GM18526 (cell line): Measurements from ENCODE around the gene CBX1.

ENCODE experiments used
- POLR2A ChIP-seq: IDR thresholded peaks from 3 replicates; pipeline ENCODE4 v1.6.1; 2011; ENCODE audit not compliant: insufficient read length; ENCODE audit errors: extremely low read depth

Gene CBX1

GRCh38 chr17:48048384-48049126, 52.7 kb downstream of the CBX1 start:
- TF ChIP-seq POLR2A, result peak; percentile 69

DNA sequence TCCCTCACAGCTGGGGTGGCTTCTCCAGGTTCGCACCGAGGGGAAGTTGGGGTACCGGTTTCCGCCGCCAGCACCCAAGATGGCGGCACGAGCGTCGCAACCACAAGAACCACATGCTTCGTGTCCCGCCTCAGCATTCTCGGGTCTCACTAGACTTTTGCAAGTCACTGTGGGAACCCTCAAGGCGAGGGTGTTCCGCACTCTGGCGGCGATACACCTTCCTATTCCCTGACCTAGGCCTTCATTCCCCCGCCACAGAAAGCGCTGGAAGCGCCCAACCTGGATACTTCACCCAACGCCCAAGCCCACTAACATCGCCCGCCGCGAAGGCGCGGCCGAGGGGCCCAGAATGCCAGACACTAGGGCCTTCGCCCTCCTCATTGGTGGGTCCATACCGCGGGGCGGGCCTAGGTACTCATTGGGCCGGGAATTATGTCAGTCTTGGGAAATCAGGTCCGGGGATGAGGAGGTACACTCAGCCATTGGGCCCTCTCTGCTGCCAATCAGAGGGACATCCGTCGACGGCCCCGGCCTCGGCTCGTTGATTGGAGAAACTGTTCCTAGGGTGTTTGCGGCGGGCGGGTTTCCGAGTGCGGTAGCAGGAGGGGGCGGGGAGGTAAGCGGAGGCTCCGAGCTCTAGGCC, 53.4 kb downstream of the CBX1 start, which contains the start of gene NFE2L1:
Gene NFE2L1, plus strand, starts transcription at position 619 of the 643 bp plus-strand sequence. CDS start 2,760 bp downstream, outside the sequence.
- TF ChIP-seq POLR2A, result peak; percentile 79

DNA sequence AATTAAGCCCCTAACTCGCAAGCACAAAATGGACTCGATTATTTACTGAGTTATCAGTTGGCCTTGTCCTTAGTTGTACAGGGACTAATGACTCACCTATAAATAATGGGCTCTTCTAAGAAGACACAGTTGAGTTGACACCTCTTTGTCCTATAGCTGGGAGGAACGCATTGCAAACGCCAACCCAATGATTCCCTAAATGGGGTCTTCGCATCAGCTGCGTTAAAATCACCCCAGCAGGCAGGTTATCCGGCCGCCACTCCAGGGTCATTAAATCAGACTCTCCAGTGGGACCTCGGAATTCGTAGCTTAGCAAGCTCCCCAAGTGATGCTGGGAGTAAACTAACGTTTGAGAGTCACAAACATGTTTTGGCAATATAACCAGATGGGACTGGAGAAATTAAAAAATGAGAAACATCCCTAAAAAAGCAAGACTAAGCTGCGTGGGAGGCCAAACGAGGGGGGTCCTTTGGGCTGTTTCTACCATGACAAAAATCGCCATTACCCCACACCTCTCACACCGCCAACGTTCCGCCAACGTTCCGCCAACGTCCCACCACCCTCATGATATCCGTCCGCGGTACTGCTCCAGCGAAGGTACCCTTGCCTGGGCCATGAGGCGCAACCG, 54.1 kb downstream of the CBX1 start:
- TF ChIP-seq POLR2A, result no peak

- no peak for TF ChIP-seq POLR2A
Measured at GRCh38 chr17:48046296-48046695, 55.0 kb downstream of the CBX1 start.

DNA sequence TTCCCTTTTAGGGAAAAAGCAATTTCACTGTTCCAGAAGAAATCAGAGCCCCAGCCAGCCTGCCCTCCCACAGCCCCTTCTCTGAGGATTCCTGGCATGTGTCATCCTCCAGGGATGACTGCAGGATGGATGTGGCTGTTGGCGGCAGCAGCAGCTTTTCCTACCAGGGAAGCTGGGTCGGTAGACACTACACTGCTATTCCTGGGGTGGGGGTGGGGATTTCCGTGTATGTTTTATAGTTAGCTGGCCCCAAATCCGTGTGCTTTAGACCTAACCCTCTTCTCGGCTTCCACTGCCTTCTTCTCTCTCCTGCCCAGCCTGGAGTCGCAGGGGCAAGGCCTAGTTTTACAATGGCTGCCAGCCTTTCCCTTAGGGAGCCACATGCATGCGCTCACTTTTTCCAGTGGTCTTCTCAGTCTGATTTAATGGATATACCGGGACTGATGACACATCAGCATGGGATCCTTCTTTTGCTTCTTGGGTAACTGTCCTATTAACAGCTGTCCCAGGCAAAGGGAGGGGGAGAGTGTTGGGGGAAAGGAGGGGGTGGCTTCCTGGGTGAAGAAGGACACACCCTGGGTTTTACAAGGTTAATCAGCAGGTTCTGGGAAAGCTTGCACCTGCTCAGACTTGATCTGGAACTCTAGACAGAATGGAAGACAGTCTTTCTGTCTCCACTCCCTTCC, 55.8 kb downstream of the CBX1 start:
- TF ChIP-seq POLR2A, result no peak

DNA sequence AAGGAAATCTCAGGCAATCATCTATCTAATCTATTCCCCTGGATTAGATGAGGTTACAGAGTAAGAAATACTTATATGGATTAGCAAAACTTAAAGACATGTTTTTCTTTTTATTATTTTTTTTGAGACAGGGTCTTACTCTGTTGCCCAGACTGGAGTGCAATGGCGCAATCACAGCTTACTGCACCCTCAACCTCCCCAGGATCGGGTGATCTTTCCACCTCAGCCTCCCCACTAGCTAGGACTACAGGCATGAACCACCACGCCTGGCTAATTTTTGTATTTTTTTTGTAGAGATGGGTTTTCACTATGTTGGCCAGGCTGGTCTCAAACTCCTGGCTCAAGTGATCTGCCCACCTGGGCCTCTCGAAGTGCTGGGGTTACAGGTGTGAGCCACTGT, 56.4 kb downstream of the CBX1 start:
- no peak for TF ChIP-seq POLR2A

GRCh38 chr17:48043176-48043575, 58.1 kb downstream of the CBX1 start:
- TF ChIP-seq POLR2A, result no peak

- TF ChIP-seq POLR2A, result no peak
Measured at GRCh38 chr17:48038687-48039086, 62.6 kb downstream of the CBX1 start.

- no peak for TF ChIP-seq POLR2A
Measured at GRCh38 chr17:48037838-48038323, 63.4 kb downstream of the CBX1 start.

DNA sequence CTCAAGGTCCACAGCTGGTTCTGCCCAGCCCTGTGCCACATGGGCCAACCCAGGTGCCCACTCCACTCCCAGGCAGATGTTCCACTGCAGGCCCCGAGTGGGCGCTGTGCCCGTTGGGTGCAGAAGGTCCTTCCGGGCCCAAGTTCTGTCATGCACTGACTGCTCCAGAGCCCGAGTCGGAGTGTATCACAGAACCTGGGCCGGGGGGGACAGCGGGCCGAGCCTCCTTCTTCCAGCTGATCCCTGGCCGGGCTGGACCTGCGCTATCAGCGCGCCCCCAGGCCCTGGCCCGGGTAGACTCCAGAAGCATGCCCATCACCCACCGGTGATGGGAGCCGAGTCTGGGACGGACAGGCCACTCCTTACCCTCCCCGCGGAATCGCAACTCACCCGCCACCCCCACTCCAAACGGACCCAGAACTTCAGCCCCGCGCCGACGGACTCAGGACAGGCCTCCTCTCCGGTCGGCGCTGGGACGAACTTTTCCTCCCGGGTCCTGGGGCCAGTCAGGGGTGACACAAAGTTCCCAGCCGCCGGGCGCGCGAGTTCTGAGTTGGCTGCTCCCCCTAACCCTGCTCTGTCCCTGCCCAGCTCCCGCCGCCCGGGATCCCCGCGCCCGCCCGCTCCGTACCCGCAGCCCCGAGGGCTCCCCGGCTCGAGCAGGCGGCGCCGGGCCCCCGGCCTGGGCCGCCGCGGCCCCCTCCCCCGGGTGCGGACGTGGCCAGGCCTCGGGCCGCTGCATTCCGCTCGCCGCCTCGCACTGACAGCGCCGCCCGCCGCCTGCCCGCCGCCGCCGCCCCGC, 64.0 kb downstream of the CBX1 start, which contains the start of gene COPZ2:
Gene COPZ2, minus strand, starts transcription at position 762 of the 802 bp plus-strand sequence. Its CDS starts 20 bp downstream, at position 742.
- TF ChIP-seq POLR2A, result no peak

DNA sequence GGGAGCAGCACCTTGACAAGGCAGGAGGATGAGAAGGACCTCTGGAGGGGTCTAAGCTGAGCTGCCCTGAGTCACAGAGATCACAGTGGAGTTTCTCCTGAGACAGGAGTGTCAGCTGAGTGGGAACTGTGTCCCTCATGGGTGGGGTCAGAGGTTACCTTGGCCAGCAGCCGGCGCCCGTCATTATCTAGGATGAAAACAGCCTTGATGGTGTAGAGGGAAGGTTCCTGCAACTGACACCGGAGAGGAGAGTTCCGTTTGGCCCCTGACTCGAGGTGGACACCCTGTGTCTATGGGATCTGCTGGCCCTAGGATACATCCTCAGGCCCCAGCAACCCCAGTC, 64.6 kb downstream of the CBX1 start:
- TF ChIP-seq POLR2A, result no peak

- no peak for TF ChIP-seq POLR2A
Measured at GRCh38 chr17:48031966-48032365, 69.3 kb downstream of the CBX1 start.

DNA sequence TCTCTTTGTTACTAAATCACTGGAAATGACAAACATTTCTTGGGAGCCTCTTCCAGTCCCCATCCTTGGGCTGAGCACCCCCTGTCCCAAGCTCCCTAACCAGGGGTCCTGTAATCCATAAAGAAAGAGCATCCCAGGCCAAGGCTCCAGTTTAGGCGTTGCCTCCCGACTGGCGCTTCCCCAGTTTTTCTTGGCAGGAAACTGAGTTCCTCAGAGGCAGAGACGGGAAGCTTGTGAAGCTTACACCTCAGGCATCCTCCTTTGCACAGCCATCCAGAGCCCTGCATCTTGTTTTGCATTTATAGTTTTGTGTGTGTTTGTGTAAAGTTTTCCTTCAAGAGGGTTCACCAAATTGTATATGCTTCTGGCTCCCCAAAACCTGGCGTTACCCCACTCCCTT, 70.7 kb downstream of the CBX1 start:
- TF ChIP-seq POLR2A, result no peak

GRCh38 chr17:48028736-48029135, 72.5 kb downstream of the CBX1 start:
- TF ChIP-seq POLR2A, result no peak
